Epithelial cell of proximal tubule (primary cell): ENCODE results near the gene TMEM141. TPM values are rescaled to one million over a fixed set of nuclear protein-coding genes. Genes with fewer than 3 reads are reported as not detected.
"Not testable (repeated sequence)": the region's sequence is repeated elsewhere in the genome, so short reads cannot be mapped to it uniquely, and the experiment has no call there.

Experiments
- DNase-seq: peaks from one replicate; pipeline ENCODE4 v3.0.0-alpha.2; 2011; ENCODE audit warnings: low read depth
- H3K4me3 ChIP-seq: 2 replicates; pipeline ENCODE4 v1.5.1; 2011; ENCODE audit warnings: low read depth, mild to moderate bottlenecking, low read length
- total RNA-seq: library from RNA; depleted of rRNA; stranded (reverse); fragments of >200 nt; gene quantifications from 2 replicates; pipeline ENCODE4 v1.2.3, GENCODE V29; 2015
- TF ChIP-seq, protein P1 (sequence below): conservative IDR thresholded peaks from 2 replicates; pipeline ENCODE4 v1.5.1; 2012; ENCODE audit warnings: low read depth, mild to moderate bottlenecking, low read length

Gene TMEM141
- total RNA-seq, 1 donor from 2014 or later, result 108 TPM

DNA sequence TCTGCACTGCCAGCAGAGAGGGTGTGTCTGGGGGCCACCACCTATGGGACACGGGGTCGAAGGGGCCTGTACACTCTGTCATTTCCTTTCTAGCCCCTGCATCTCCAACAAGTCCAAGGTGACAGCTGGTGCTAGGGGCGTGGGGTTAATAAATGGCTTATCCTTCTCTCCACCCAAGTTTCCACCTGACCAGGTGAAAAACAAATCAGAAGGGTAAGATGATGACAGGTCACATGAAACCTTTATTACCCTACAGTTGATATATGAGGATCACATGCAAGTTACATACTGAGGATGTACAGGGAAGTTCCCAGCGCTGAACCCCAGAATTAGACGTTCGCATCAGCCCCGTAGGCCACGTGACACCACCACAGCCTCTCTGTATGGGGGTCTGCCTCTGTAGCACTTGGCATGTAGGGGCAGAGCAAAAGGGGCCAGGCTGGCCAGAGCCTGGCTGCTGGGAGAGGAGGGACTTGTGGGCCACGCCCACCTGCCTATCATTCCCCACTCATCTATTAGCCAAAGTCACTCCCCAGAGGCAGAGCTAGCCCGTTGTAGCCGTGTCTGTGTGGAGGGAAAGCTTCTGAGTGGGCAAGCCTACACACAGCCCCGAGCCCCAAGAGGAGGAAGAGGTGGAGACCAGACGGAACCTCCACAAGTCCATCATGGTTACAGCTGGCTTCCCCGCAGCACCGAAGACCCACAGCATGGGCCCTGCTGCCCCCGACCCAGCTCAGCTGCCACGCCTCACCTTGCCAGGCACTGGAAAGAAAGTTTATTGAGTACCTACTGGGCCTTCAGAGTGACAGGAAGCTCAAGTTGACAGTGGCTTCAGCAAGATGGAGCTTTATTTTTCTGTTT, 2.2 kb downstream of the TMEM141 start:
- no peak for DNase-seq
- H3K4me3 ChIP-seq, result no peak overlapping the region
- TF ChIP-seq, protein P1, sequence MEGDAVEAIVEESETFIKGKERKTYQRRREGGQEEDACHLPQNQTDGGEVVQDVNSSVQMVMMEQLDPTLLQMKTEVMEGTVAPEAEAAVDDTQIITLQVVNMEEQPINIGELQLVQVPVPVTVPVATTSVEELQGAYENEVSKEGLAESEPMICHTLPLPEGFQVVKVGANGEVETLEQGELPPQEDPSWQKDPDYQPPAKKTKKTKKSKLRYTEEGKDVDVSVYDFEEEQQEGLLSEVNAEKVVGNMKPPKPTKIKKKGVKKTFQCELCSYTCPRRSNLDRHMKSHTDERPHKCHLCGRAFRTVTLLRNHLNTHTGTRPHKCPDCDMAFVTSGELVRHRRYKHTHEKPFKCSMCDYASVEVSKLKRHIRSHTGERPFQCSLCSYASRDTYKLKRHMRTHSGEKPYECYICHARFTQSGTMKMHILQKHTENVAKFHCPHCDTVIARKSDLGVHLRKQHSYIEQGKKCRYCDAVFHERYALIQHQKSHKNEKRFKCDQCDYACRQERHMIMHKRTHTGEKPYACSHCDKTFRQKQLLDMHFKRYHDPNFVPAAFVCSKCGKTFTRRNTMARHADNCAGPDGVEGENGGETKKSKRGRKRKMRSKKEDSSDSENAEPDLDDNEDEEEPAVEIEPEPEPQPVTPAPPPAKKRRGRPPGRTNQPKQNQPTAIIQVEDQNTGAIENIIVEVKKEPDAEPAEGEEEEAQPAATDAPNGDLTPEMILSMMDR, result no peak

DNA sequence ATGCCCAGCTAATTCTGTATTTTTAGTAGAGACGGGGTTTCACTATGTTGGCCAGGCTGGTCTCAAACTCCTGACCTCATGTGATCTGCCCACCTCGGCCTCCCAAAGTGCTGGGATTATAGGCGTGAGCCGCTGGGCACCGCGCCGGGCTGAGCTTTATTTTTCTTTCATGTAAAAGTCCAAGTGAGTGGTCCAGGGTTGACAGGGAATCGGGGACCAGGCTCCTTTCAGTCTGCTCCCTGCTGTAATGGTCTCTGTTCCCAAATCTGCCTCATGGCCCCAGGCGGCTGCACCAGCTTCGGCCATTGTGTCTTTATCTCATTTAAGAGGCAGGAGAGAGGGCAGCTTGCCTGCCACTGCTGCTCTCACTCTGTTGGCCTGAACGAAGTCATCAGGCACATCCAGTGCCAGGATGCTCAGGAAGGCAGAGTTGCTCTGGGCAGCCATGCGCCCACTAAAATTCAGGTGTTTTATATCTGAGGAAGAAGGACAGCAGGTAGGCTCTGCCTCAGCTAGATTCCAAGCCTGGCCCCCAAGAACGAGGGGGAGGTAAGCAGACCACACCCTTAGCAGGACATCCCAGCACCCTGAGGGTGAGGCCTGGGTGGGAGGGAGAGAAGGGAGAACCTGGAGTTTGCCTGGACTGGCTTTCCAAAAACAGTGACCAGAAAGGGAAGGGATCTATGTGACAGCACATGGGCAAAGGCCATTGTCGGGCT, 3.3 kb downstream of the TMEM141 start:
- no peak overlapping the region for H3K4me3 ChIP-seq
- no peak for DNase-seq
- TF ChIP-seq, protein P1, result no peak

DNA sequence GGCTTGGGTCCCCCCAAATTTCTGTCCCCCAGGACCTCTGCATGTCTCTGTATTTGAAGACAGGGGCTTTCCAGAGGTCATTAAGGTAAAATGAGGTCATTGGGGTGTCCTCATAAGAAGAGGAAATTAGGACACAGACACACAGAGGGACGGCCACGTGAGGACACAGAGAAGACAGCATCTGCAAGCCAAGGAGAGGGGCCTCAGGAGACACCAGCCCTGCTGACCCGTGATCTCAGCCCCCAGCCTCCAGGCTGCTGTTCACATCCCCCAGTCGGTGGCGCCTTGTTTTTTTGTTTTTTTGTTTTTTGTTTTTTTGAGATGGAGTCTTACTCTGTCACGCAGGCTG, 3.8 kb downstream of the TMEM141 start:
- TF ChIP-seq, protein P1, result no peak
- no peak overlapping the region for H3K4me3 ChIP-seq
- no peak for DNase-seq

DNA sequence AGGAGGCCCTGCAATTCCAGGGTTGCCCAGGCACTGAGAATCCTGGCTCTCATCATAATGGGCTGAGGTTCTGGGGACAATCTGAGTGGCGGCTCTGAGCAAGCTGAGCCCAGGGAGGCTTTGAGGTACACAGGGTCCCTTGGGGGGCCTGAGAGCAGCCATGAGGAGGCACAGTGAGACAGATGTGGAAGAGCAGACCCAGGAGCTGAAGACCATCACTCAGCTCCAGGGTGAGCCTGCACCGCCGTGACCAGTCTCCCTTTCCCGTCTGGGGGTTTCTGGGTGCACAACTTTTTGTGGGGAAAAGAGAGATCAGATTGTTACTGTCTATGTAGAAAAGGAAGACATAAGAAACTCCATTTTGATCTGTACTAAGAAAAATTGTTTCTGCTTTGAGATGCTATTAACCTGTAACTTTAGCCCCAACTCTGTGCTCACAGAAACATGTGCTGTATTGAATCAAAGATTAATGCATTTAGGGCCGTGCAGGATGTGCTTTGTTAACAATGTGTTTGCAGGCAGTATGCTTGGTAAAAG, 5.2 kb downstream of the TMEM141 start, which contains the start of gene CCDC183:
CCDC183 (plus strand) TSS at position 101 of the 537 bp plus-strand sequence; CDS start at position 161, 60 bp downstream.
- DNase-seq, result no peak
- no peak within 1 kb of the TSS for H3K4me3 ChIP-seq
- TF ChIP-seq, protein P1, result no peak

DNA sequence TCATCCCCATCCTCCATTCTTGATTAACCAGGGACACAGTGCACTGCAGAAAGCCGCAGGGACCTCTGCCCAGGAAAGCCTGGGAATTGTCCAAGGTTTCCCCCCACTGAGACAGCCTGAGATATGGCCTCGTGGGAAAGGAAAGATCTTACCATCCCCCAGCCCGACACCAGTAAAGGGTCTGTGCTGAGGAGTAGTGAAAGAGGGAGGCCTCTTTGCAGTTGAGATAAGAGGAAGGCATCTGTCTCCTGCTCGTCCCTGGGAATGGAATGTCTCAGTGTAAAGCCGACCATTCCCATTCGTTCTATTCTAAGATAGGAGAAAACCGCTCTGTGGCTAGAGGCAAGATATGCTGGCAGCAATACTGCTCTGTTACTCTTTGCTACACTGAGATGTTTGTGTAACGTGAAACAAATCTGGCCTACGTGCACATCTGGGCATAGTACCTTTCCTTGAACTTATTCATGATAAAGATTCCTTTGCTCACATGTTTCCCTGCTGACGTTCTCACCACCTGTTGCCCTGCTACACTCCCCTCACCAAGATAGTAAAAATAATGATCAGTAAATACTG, 5.7 kb downstream of the TMEM141 start:
- DNase-seq, H3K4me3 ChIP-seq: not testable (repeated sequence)

DNA sequence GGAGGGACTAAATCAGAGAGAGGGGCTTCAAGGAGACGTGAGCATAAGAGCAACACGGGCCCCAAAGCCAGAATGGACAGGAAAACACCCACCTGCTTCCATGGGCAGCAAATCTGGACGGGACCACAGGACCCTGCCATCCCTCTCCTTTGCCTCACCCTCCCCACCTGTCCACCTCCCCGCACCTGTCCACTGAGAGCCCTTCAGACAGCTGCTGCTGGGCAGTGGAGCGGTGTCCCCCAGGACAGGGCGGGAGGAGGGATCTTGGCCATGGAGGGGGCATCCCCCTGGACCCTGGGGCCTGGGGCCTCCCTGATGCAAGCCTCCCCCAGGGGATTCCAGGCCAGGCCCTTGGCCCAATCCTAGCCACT, 7.5 kb downstream of the TMEM141 start:
- TF ChIP-seq, protein P1, result no peak
- DNase-seq, result no peak
- no peak overlapping the region for H3K4me3 ChIP-seq
